GM12892 (cell line): Measurements from ENCODE around the gene POLR2F.

Source experiments
- POLR2A ChIP-seq: IDR thresholded peaks from 2 replicates; pipeline ENCODE4 v1.6.1; 2011; ENCODE audit warnings: low read depth, low read length, control low read depth
- POLR2AphosphoS5 ChIP-seq: IDR thresholded peaks from 2 replicates; pipeline ENCODE4 v1.6.1; 2011; ENCODE audit warnings: low read depth, low read length, control low read depth

DNA sequence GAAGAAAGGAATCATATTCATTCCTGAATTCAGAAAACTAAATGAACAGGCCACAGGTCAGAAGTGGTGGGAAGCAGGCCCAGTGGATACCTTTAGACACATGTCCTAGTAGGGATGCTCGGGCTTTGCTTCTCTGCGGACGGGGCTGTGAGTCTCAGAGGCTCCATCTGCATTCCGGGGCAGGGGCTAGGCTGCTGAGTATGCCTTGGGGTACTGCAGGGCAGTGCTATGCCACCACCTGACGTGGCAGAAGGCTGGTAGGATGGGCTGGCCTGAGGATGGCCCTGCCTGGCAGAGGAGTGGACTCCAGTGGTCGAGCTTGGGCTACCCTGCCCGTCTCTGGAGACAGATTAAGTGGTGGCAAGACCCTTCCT is 9.7 kb upstream of the POLR2F start:
- TF ChIP-seq POLR2A: no peak
- TF ChIP-seq POLR2AphosphoS5: no peak
